Endometrial microvascular endothelial cells (primary cell): ENCODE measurements around the gene C16orf78. TPM values are rescaled to one million over a fixed set of nuclear protein-coding genes. Genes with fewer than 3 reads are reported as not detected.

Source experiments
- total RNA-seq: library from RNA; depleted of rRNA; stranded (reverse); fragments of >200 nt; gene quantifications from one replicate; pipeline ENCODE4 v1.2.3, GENCODE V29; 2015; ENCODE audit errors: inconsistent ontology term

C16orf78 gene
- total RNA-seq, 1 donor from 2014 or later = not detected

Other genes starting within 250 kb of the C16orf78 start
- gene CBLN1, start 92.0 kb upstream of the C16orf78 start, total RNA-seq = not detected